Calu3 (cell line): Measurements from ENCODE around the gene SNAPC4. TPM values are rescaled to one million over a fixed set of nuclear protein-coding genes. Genes with fewer than 3 reads are reported as not detected.

Source experiments
- BruUV-seq: library from RNA; stranded (reverse); fragments of 400-500 nt; replicated peaks from 2 replicates; lab custom pipeline; 2021; lab: Mats Ljungman, UMichigan
- CTCF ChIA-PET: fragments of 300-600 bp; sonication (Branson Sonifier 250); formaldehyde crosslinking; loops from one replicate; lab custom pipeline; 2022; ENCODE audit warnings: antibody characterized with exemption; lab: Charles Lee
- DNase-seq: peaks from one replicate; pipeline ENCODE4 v3.0.0; 2022
- H3K27ac Mint-ChIP-seq: one replicate; pipeline ENCODE4 v1.8.0; 2022; ENCODE audit warnings: mixed read lengths; ENCODE audit not compliant: unreplicated experiment
- H3K27me3 Mint-ChIP-seq: one replicate; pipeline ENCODE4 v1.8.0; 2022; ENCODE audit warnings: mixed read lengths; ENCODE audit not compliant: unreplicated experiment
- H3K36me3 Mint-ChIP-seq: one replicate; pipeline ENCODE4 v1.8.0; 2022; ENCODE audit warnings: mild to moderate bottlenecking, moderate library complexity, mixed read lengths; ENCODE audit not compliant: insufficient read depth, unreplicated experiment
- H3K4me1 Mint-ChIP-seq: one replicate; pipeline ENCODE4 v1.8.0; 2022; ENCODE audit warnings: mild to moderate bottlenecking, low read depth, mixed read lengths; ENCODE audit not compliant: unreplicated experiment
- H3K4me3 Mint-ChIP-seq: one replicate; pipeline ENCODE4 v1.8.0; 2022; ENCODE audit warnings: mild to moderate bottlenecking, low read depth, moderate library complexity, mixed read lengths; ENCODE audit not compliant: unreplicated experiment
- H3K9me3 Mint-ChIP-seq: one replicate; pipeline ENCODE4 v1.8.0; 2022; ENCODE audit warnings: low read depth, mixed read lengths; ENCODE audit not compliant: unreplicated experiment
- intact Hi-C: fragments of 100-400 bp; cut with micrococcal nuclease; formaldehyde crosslinking; loops from one replicate; pipeline ENCODE4 v1.10.0; 2022; ENCODE audit not compliant: unreplicated experiment
- total RNA-seq: library from RNA; stranded (reverse); gene quantifications from 2 replicates; pipeline ENCODE4 v1.2.3, GENCODE V29; 2022
- TF ChIP-seq, protein P1 (sequence below): fragments of 200-600 bp; IDR thresholded peaks from one replicate; pipeline ENCODE4 v1.8.0; 2022; ENCODE audit warnings: antibody characterized with exemption; ENCODE audit not compliant: unreplicated experiment

Gene SNAPC4
- total RNA-seq, 1 experiment from 2014 or later: 10.5 TPM

DNA sequence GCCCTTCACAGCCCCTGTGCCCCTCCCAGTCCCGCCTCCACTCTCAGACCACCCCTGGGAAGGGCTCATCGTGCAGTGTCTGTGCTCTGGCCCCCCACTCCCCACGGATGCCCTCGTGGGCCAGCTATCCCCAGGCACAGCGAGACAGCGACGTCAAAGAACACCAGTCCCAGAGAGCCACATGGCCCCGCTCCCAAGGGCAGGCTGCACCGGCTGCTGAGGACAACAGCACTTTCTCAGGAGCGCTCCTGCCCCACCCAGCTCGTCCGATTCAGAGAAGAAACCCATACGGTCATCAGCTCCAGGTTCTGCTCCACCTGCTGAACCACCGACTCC is 4.8 kb upstream of the SNAPC4 start:
- H3K27me3 Mint-ChIP-seq: no peaks in the 10 kb centered on the region
- H3K4me3 Mint-ChIP-seq: no peak overlapping the region
- H3K27ac Mint-ChIP-seq: no peak overlapping the region
- BruUV-seq: no TSS peak
- CTCF ChIA-PET: no interaction called here
- peaks cover 11% of the 10 kb centered on the region for H3K4me1 Mint-ChIP-seq
- TF ChIP-seq, protein P1, sequence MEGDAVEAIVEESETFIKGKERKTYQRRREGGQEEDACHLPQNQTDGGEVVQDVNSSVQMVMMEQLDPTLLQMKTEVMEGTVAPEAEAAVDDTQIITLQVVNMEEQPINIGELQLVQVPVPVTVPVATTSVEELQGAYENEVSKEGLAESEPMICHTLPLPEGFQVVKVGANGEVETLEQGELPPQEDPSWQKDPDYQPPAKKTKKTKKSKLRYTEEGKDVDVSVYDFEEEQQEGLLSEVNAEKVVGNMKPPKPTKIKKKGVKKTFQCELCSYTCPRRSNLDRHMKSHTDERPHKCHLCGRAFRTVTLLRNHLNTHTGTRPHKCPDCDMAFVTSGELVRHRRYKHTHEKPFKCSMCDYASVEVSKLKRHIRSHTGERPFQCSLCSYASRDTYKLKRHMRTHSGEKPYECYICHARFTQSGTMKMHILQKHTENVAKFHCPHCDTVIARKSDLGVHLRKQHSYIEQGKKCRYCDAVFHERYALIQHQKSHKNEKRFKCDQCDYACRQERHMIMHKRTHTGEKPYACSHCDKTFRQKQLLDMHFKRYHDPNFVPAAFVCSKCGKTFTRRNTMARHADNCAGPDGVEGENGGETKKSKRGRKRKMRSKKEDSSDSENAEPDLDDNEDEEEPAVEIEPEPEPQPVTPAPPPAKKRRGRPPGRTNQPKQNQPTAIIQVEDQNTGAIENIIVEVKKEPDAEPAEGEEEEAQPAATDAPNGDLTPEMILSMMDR: no peak
- DNase-seq: no peak
- H3K9me3 Mint-ChIP-seq: no peaks in the 10 kb centered on the region
- peaks cover 50% of the 10 kb centered on the region for H3K36me3 Mint-ChIP-seq
- intact Hi-C loops: no loop called here

DNA sequence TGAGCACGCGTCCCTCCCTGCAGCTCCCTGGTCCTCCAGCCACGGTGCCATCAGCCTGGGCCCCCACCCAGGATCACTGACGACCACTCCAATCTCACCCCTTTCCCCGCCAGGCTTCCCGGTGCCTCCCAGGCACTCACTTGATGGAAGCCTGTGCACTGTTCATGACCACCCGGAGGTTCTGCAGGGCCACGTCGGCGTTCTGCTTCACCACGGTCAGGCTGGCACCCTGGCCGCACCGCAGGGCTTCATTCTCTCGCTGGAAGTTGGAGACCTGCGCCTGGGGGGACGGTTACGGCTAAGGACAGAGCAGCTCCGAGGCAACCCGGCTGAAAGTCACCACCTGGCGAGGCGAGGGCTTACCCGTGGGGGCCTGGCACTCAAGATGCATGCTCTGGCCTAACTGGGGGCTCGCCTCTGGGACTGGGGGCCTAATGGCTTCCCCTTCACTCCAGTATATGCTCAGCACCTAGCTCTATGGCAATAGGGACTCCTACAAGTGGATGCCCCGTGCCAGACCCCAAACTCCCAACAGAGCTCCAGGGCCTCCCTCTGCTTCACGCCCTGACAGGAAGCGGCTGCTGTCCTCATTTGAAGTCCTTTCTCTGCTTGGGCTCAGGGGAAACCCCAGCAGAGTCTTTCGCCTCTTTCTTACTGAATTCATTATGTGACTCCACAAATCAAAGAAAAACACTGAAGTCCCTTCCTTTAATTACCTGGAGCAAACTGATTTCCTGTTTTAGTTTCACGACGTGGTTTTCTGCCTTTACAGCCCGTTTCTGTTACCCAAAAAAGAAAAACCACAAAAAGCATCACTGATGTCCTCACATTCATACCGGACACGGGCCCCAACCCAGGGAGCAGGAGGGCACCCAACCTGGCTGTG is 4.2 kb upstream of the SNAPC4 start:
- no TSS peak for BruUV-seq
- intact Hi-C loops: no loop called here
- TF ChIP-seq, protein P1: no peak
- no peak for DNase-seq
- Mint-ChIP-seq H3K36me3 (peaks cover 51% of the 10 kb centered on the region), H3K27me3 (no peaks in the 10 kb centered on the region), H3K4me1 (peaks cover 7% of the 10 kb centered on the region), H3K9me3 (no peaks in the 10 kb centered on the region), H3K27ac (no peak overlapping the region), H3K4me3 (no peak overlapping the region)
- CTCF ChIA-PET: no interaction called here

DNA sequence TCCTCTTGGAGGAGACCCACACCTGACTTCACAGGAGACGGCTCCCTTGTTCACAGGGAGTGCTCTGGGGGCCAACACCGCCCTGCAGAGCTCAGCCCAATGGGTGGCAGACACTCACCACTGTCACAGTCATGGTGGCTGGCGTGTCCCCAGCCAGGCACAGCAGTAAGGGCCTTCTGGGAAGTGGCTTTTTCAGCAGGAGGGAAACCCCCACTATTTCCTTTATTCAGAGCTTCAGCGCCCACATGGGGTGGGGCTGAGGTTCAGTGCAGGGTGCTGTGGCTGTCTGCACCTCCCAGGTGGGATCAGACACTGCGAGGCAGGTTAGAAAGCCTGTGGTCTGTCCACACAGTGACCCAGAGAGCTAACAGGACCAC is 3.6 kb upstream of the SNAPC4 start:
- CTCF ChIA-PET: no interaction called here
- H3K27me3 Mint-ChIP-seq: no peaks in the 10 kb centered on the region
- DNase-seq: no peak
- H3K36me3 Mint-ChIP-seq: peaks cover 53% of the 10 kb centered on the region
- H3K4me3 Mint-ChIP-seq: no peak overlapping the region
- no peak overlapping the region for H3K27ac Mint-ChIP-seq
- H3K9me3 Mint-ChIP-seq: no peaks in the 10 kb centered on the region
- BruUV-seq: no TSS peak
- peaks cover under 1% of the 10 kb centered on the region for H3K4me1 Mint-ChIP-seq
- TF ChIP-seq, protein P1: no peak
- intact Hi-C loops: no loop called here

DNA sequence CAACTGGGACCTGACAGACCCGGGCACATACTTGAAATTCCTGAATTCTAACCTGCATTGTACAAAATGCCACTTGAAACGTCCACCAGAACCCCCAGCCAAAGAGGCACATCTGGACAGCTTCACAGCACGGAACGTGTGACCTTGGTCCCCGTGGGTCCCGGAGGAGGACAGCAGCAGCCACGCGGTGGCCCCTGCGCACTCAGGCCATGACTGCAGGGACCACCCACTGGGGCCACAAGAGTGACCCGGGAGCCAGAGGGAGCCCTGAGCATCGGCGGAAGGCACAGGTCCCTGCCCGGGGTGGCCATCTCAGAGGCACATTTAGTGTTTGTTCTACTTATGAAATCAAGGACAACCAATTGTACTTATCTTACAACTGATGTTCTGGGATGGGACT is 2.1 kb upstream of the SNAPC4 start:
- no peaks in the 10 kb centered on the region for H3K4me1 Mint-ChIP-seq
- H3K9me3 Mint-ChIP-seq: no peaks in the 10 kb centered on the region
- CTCF ChIA-PET: interaction anchor here (0.6 kb wide), 1 partner anchor 70 kb away, joined by 4 read pairs; no protein-coding TSS in a partner anchor
- TF ChIP-seq, protein P1: no peak
- H3K4me3 Mint-ChIP-seq: no peak overlapping the region
- BruUV-seq: no TSS peak
- H3K27ac Mint-ChIP-seq: no peak overlapping the region
- DNase-seq: no peak
- no peaks in the 10 kb centered on the region for H3K27me3 Mint-ChIP-seq
- intact Hi-C loops: no loop called here
- H3K36me3 Mint-ChIP-seq: peaks cover 41% of the 10 kb centered on the region
